MCF 10A (cell line): ENCODE measurements around the gene TMEM60. TPM values are rescaled to one million over a fixed set of nuclear protein-coding genes. Genes with fewer than 3 reads are reported as not detected.

Experiments used
- BruUV-seq: library from RNA; stranded (reverse); fragments of 400-500 nt; replicated peaks from 2 replicates; lab custom pipeline; 2021; lab: Mats Ljungman, UMichigan
- CTCF ChIA-PET: fragments of 300-600 bp; sonication (Branson Sonifier 250); formaldehyde crosslinking; extraction: SDS; loops from one replicate; lab custom pipeline; 2021; ENCODE audit warnings: antibody characterized with exemption, inconsistent platforms; lab: Yijun Ruan, JAX
- POLR2A ChIA-PET: fragments of 300-600, 350-650 bp; sonication (Branson Sonifier 250); formaldehyde crosslinking; extraction: SDS; loops from one replicate; lab custom pipeline; 2020; ENCODE audit warnings: antibody characterized with exemption, inconsistent platforms; lab: Yijun Ruan, JAX
- DNase-seq: peaks from one replicate; pipeline ENCODE4 v3.0.0-alpha.2; 2018; ENCODE audit not compliant: unreplicated experiment
- H3K27ac Mint-ChIP-seq: one replicate; pipeline ENCODE4 v1.8.0; 2022; ENCODE audit warnings: mild to moderate bottlenecking, low read depth, mixed read lengths; ENCODE audit not compliant: unreplicated experiment
- H3K27me3 Mint-ChIP-seq: one replicate; pipeline ENCODE4 v1.8.0; 2022; ENCODE audit warnings: mixed read lengths; ENCODE audit not compliant: insufficient read depth, unreplicated experiment
- H3K36me3 Mint-ChIP-seq: one replicate; pipeline ENCODE4 v1.8.0; 2022; ENCODE audit warnings: mild to moderate bottlenecking, moderate library complexity, mixed read lengths; ENCODE audit not compliant: insufficient read depth, unreplicated experiment
- H3K4me1 Mint-ChIP-seq: one replicate; pipeline ENCODE4 v1.8.0; 2022; ENCODE audit warnings: mixed read lengths; ENCODE audit not compliant: insufficient read depth, unreplicated experiment
- H3K4me3 Mint-ChIP-seq: one replicate; pipeline ENCODE4 v1.8.0; 2022; ENCODE audit warnings: mild to moderate bottlenecking, moderate library complexity, mixed read lengths; ENCODE audit not compliant: unreplicated experiment
- H3K9me3 Mint-ChIP-seq: one replicate; pipeline ENCODE4 v1.8.0; 2022; ENCODE audit warnings: mixed read lengths; ENCODE audit not compliant: unreplicated experiment
- intact Hi-C: fragments of 100-400 bp; cut with micrococcal nuclease; formaldehyde crosslinking; loops from 2 replicates; pipeline ENCODE4 v1.14.1; 2022
- total RNA-seq: library from RNA; stranded (reverse); gene quantifications from 2 replicates; pipeline ENCODE4 v1.2.3, GENCODE V29; 2022
- TF ChIP-seq, protein P1 (sequence below): fragments of 200-600 bp; IDR thresholded peaks from one replicate; pipeline ENCODE4 v1.8.0; 2022; ENCODE audit warnings: antibody characterized with exemption, mild to moderate bottlenecking; ENCODE audit not compliant: unreplicated experiment

Gene TMEM60
- total RNA-seq, 1 experiment from 2014 or later: 7.1 TPM

DNA sequence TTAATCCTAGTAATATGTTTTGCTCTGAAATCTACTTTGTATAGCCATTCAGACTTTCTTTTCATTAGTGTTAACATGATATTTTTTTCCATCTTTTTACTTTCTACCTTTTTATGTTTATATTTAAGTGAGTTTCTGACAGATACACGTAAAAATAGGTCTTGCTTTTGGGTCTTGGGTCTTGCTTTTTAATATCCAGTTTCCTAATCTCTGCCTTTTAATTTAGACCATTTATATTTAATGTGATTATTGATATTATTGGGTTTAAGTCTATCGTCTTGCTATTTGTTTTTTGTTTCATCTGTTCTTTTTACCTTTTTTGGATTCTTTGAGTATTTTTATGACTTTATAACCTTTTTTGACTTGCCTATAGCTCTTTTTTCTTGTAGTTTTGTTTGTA lies 8.2 kb upstream of the TMEM60 start:
- POLR2A ChIA-PET: no interaction called here
- Mint-ChIP-seq H3K36me3 (no peaks in the 10 kb centered on the region), H3K27ac (no peak overlapping the region), H3K9me3 (peaks cover 36% of the 10 kb centered on the region), H3K27me3 (no peaks in the 10 kb centered on the region), H3K4me3 (no peak overlapping the region), H3K4me1 (no peaks in the 10 kb centered on the region)
- BruUV-seq: no TSS peak
- TF ChIP-seq, protein P1, sequence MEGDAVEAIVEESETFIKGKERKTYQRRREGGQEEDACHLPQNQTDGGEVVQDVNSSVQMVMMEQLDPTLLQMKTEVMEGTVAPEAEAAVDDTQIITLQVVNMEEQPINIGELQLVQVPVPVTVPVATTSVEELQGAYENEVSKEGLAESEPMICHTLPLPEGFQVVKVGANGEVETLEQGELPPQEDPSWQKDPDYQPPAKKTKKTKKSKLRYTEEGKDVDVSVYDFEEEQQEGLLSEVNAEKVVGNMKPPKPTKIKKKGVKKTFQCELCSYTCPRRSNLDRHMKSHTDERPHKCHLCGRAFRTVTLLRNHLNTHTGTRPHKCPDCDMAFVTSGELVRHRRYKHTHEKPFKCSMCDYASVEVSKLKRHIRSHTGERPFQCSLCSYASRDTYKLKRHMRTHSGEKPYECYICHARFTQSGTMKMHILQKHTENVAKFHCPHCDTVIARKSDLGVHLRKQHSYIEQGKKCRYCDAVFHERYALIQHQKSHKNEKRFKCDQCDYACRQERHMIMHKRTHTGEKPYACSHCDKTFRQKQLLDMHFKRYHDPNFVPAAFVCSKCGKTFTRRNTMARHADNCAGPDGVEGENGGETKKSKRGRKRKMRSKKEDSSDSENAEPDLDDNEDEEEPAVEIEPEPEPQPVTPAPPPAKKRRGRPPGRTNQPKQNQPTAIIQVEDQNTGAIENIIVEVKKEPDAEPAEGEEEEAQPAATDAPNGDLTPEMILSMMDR: no peak
- intact Hi-C loops: no loop called here
- no peak for DNase-seq
- CTCF ChIA-PET: no interaction called here

DNA sequence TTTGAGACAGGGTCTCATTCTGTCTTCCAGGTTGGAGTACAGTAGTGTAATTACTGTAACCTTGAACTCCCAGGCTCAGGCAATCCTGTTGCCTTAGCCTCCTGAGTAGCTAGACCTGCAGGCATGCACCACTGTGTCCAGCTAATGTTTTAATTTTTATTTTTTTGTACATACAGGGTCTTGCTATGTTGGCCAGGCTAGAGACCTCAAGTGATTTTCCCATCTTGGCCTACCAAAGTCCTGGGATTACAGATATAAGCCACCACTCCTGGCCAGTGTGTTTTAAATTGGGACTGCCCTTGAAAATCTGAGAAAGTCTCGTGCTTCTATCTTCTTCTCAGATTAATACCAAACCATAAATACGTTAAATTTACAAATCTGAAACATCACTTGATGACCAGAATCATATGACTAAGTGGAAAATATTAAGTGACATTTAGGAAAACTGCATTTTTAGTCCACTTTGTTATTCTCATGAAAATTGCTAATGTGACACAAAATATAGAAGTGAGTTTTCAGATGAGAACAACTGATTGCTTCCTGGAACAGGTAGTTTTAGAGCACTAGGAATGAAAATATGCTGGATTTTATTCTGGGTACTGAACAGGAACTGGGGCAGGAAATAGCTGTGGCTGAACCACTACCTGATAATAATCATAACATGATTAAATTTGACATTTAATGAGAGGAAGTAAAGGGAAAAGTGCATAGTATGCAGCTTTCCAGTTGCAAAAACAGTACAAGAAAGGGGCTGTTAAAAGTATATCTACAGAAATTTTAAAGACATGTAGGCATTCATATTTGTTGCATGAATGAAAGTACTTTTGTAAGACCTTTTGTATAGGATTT lies 4.5 kb upstream of the TMEM60 start:
- intact Hi-C loops: no loop called here
- H3K4me3 Mint-ChIP-seq: no peak overlapping the region
- POLR2A ChIA-PET: interaction anchor here (0.6 to 1.5 kb wide), 3 partner anchors 9 to 101 kb away, joined by 3 to 4 read pairs (median 4); no protein-coding TSS in a partner anchor
- no TSS peak for BruUV-seq
- H3K4me1 Mint-ChIP-seq: peaks cover 8% of the 10 kb centered on the region
- H3K27me3 Mint-ChIP-seq: no peaks in the 10 kb centered on the region
- DNase-seq: no peak
- H3K9me3 Mint-ChIP-seq: peaks cover 27% of the 10 kb centered on the region
- CTCF ChIA-PET: interaction anchor here (0.6 to 2.4 kb wide), 3 partner anchors 41 to 151 kb away, joined by 3 to 9 read pairs (median 4); no protein-coding TSS in a partner anchor
- H3K27ac Mint-ChIP-seq: no peak overlapping the region
- no peaks in the 10 kb centered on the region for H3K36me3 Mint-ChIP-seq
- TF ChIP-seq, protein P1: no peak

DNA sequence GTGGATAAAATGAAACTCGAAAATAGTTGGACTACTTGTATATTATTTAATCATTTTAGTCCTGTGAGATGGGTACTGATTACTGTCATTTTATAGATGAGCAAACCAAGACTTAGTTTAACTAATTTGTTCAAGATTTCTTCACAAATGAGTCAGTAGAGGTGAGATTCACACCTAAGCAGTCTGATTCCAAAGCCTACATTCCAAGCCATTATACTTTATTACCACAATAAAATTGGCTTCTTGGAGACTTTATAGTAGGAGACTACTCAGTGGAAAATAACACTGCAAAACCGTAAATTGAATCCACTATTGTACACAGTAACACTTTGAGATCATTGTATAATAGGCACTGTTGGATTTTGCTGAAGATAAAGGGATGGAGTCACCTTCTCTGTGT lies 2.5 kb upstream of the TMEM60 start:
- CTCF ChIA-PET: no interaction called here
- DNase-seq: no peak
- Mint-ChIP-seq H3K27me3 (no peaks in the 10 kb centered on the region), H3K27ac (no peak overlapping the region), H3K4me3 (no peak overlapping the region), H3K9me3 (peaks cover 14% of the 10 kb centered on the region), H3K4me1 (peaks cover 14% of the 10 kb centered on the region), H3K36me3 (no peaks in the 10 kb centered on the region)
- TF ChIP-seq, protein P1: no peak
- no TSS peak for BruUV-seq
- intact Hi-C loops: no loop called here
- POLR2A ChIA-PET: no interaction called here

DNA sequence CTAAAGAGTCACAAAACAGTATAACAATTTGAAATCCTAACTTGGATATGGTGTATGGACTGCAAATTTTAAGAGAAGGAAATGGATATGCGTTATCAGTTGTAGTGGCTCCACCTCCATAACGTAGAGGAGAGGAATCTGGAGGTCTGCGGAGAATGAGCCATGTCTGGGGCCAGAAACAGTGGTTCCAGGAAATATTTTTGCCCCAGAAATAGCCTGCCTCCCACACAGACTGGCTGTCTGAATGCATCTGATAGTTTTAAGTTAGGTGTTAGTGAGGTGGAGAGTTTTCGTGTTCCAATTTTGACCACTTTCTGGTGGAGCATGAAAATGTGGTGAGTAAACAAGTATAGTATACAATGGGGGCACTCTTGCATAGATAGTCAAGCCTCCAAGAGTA lies 1.9 kb upstream of the TMEM60 start:
- Mint-ChIP-seq H3K4me1 (peaks cover 14% of the 10 kb centered on the region), H3K27me3 (no peaks in the 10 kb centered on the region), H3K4me3 (peak overlapping the region; percentile 96), H3K36me3 (peaks cover under 1% of the 10 kb centered on the region), H3K27ac (peak overlapping the region; percentile 94), H3K9me3 (peaks cover 10% of the 10 kb centered on the region)
- POLR2A ChIA-PET: interaction anchor here (0.9 to 4.4 kb wide), 4 partner anchors 12 to 103 kb away, joined by 3 to 40 read pairs (median 8); partner anchors contain the start of gene RSBN1L
- CTCF ChIA-PET: interaction anchor here (1.1 to 2.3 kb wide), 3 partner anchors 11 to 135 kb away, joined by 3 to 16 read pairs (median 12); no protein-coding TSS in a partner anchor
- intact Hi-C loops: no loop called here
- TF ChIP-seq, protein P1: no peak
- no peak for DNase-seq
- no TSS peak for BruUV-seq
